HepG2 (cell line): ENCODE measurements around the gene GADD45G. TPM values are rescaled to one million over a fixed set of nuclear protein-coding genes. Genes with fewer than 3 reads are reported as not detected.

Experiments used
- ATAC-seq: fragments of 200-7000 bp; cut with Tn5 transposase; 3 replicates; pipeline ENCODE4 v1.9.1; 2020; ENCODE audit warnings: mild to moderate bottlenecking, moderate library complexity
- BruUV-seq: library from RNA; stranded (reverse); fragments of 400-500 nt; replicated peaks from 2 replicates; lab custom pipeline; 2021; lab: Mats Ljungman, UMichigan
- CTCF ChIA-PET: fragments of 300-600 bp; formaldehyde crosslinking; extraction: SDS; loops from one replicate; lab custom pipeline; 2021; ENCODE audit warnings: low total read pairs, inconsistent platforms, low intra/inter-chr PET ratio; lab: Yijun Ruan, JAX
- POLR2A ChIA-PET: fragments of 350-600 bp; sonication (Branson Sonifier 250); formaldehyde crosslinking; loops from one replicate; lab custom pipeline; 2020; ENCODE audit warnings: antibody characterized with exemption, inconsistent platforms; lab: Yijun Ruan, JAX
- DNase-seq: peaks from one replicate; pipeline ENCODE4 v3.0.0-alpha.2; 2015; ENCODE audit warnings: low spot score
- FAIRE-seq: peaks from 3 replicates; lab custom pipeline; 2011; peaks lifted over from hg19 to GRCh38; lab: Jason Lieb, UNC
- H2AFZ ChIP-seq: one replicate; pipeline ENCODE4 v1.6.1; 2011; ENCODE audit warnings: low read length, inconsistent platforms
- H3K27ac ChIP-seq: fragments of 300-600 bp; 3 replicates; pipeline ENCODE4 v1.8.0; 2011; ENCODE audit warnings: mixed run types, mild to moderate bottlenecking, mixed read lengths, low read length, inconsistent platforms; ENCODE audit not compliant: insufficient read depth; ENCODE audit errors: extremely low read length
- H3K27me3 ChIP-seq, 2 experiments: fragments of 200-600 bp in 1 of 2; 2 replicates in 1 of 2; 3 replicates in 1 of 2; pipeline versions ENCODE4 v1.6.0 to v1.8.0; 2011; ENCODE audit warnings: low read length in 2 of 2, mild to moderate bottlenecking in 2 of 2, moderate library complexity in 2 of 2, inconsistent platforms in 1 of 2; ENCODE audit not compliant: insufficient read depth in 2 of 2, control insufficient read depth in 1 of 2
- H3K36me3 ChIP-seq, 2 experiments: fragments of 200-600 bp in 1 of 2; replicated peaks in 1 of 2; 2 replicates in 1 of 2; 3 replicates in 1 of 2; pipeline versions ENCODE4 v1.5.1 to v1.8.0; 2011; ENCODE audit warnings: low read length in 2 of 2, inconsistent platforms in 1 of 2; ENCODE audit not compliant: insufficient read depth in 2 of 2, control insufficient read depth in 1 of 2
- H3K4me1 ChIP-seq: 2 replicates; pipeline ENCODE4 v1.5.1; 2012; ENCODE audit warnings: low read length, inconsistent platforms; ENCODE audit not compliant: insufficient read depth
- H3K4me2 ChIP-seq: 2 replicates; pipeline ENCODE4 v1.6.0; 2011; ENCODE audit warnings: low read depth, low read length, inconsistent platforms
- H3K4me3 ChIP-seq, 3 experiments: fragments of 200-600 bp in 1 of 3; sonication (generic), shearing (Covaris generic) in 1 of 3; replicated peaks in 1 of 3; 2 replicates each; pipeline ENCODE4 v1.5.1; 2011 to 2016; ENCODE audit warnings: low read length in 3 of 3, inconsistent platforms in 2 of 3, low read depth in 2 of 3, mild to moderate bottlenecking in 2 of 3, control low read depth in 1 of 3, mixed read lengths in 1 of 3; ENCODE audit not compliant: insufficient read depth in 1 of 3
- H3K79me2 ChIP-seq: one replicate; pipeline ENCODE4 v1.6.1; 2011; ENCODE audit warnings: low read length, inconsistent platforms; ENCODE audit not compliant: insufficient read depth
- H3K9ac ChIP-seq: 2 replicates; pipeline ENCODE4 v1.6.0; 2011; ENCODE audit warnings: mild to moderate bottlenecking, low read depth, low read length, inconsistent platforms; ENCODE audit not compliant: insufficient read depth
- H3K9me3 ChIP-seq: 2 replicates; pipeline ENCODE4 v1.5.1; 2012; ENCODE audit warnings: mild to moderate bottlenecking, low read length
- H4K20me1 ChIP-seq: 2 replicates; pipeline ENCODE4 v1.6.0; 2011; ENCODE audit warnings: inconsistent platforms, mild to moderate bottlenecking, low read length, moderate library complexity; ENCODE audit not compliant: insufficient read depth
- LCORL ChIP-seq, 2 experiments: fragments of 450-650 bp in 1 of 2; sonication (generic) in 1 of 2; formaldehyde crosslinking in 1 of 2; IDR thresholded peaks; 2 replicates each; pipeline versions ENCODE4 v1.5.0 to v1.6.1; 2017 to 2020; ENCODE audit warnings: antibody characterized with exemption in 1 of 2, missing genetic modification reagents in 1 of 2
- MTF2 ChIP-seq: sonication (generic); formaldehyde crosslinking; IDR thresholded peaks from 2 replicates; pipeline ENCODE4 v1.5.0; 2020; ENCODE audit warnings: missing genetic modification reagents, borderline replicate concordance
- SMYD3 ChIP-seq: sonication (generic); formaldehyde crosslinking; IDR thresholded peaks from 2 replicates; pipeline ENCODE4 v1.8.1; 2023; ENCODE audit warnings: mild to moderate bottlenecking, missing genetic modification reagents
- TP53 ChIP-seq: sonication (generic); formaldehyde crosslinking; conservative IDR thresholded peaks from 2 replicates; pipeline ENCODE4 v1.4.0; 2020; ENCODE audit warnings: missing genetic modification reagents
- ZNF800 ChIP-seq: sonication (generic); formaldehyde crosslinking; IDR thresholded peaks from 2 replicates; pipeline ENCODE4 v1.4.0; 2020; ENCODE audit warnings: missing genetic modification reagents
- WGBS: methylation state at CpG from one replicate; pipeline ENCODE4 v1.1.6; 2017; ENCODE audit warnings: low lambda C conversion rate; 5-methylcytosine and 5-hydroxymethylcytosine counted together
- in situ Hi-C: cut with HindIII; loops from 2 replicates; pipeline ENCODE4 v1.10.0; 2017; ENCODE audit warnings: low pct_unique_long_range_greater_than_20kb; ENCODE audit not compliant: extremely low pct_ligation_motif_present
- intact Hi-C: fragments of 100-400 bp; cut with micrococcal nuclease; formaldehyde crosslinking; loops from one replicate; pipeline ENCODE4 v1.10.0; 2022; ENCODE audit not compliant: unreplicated experiment
- polyA plus RNA-seq, 8 experiments: library from polyadenylated mRNA; depleted of rRNA in 3 of 8; stranded (reverse) in 7 of 8; unstranded in 1 of 8; fragments of >200 nt; fragmentation: Illumina TruSeq in 4 of 8; extraction: Trizol in 4 of 8; gene quantifications; 2 replicates each; pipeline versions ENCODE4 v1.2.1 to v1.2.3, GENCODE V29; 2011 to 2016; ENCODE audit warnings: low read depth in 4 of 8, missing spikeins in 1 of 8, mixed read lengths in 1 of 8; ENCODE audit not compliant: insufficient read depth in 1 of 8
- total RNA-seq, 5 experiments: library from RNA; depleted of rRNA; stranded (reverse); fragments of >200 nt; fragmentation: Illumina TruSeq; extraction: Trizol; gene quantifications; 2 replicates each; pipeline ENCODE4 v1.2.3, GENCODE V29; 2016; ENCODE audit warnings: low read depth in 1 of 5
- TF ChIP-seq, protein P1 (sequence below): sonication (generic); formaldehyde crosslinking; IDR thresholded peaks from 2 replicates; pipeline ENCODE4 v1.4.0; 2020; ENCODE audit warnings: missing genetic modification reagents, borderline replicate concordance
- TF ChIP-seq, protein P2 (sequence below): sonication (generic); formaldehyde crosslinking; IDR thresholded peaks from 2 replicates; pipeline ENCODE4 v1.9.0; 2021; ENCODE audit warnings: missing genetic modification reagents, borderline replicate concordance
- TF ChIP-seq, protein P3 (sequence below): sonication (generic); formaldehyde crosslinking; conservative IDR thresholded peaks from 2 replicates; pipeline ENCODE4 v1.4.0; 2020; ENCODE audit warnings: missing genetic modification reagents

Gene GADD45G
- total and polyA plus RNA-seq, 2 of the 13 experiments (the other 11 are each of a cell fraction or from before 2014, with no cell fraction given) = not detected

GRCh38 chr9:89639961-89640360 is 35.1 kb downstream of the GADD45G start:
- H3K4me2 ChIP-seq = no peak overlapping the region
- POLR2A ChIA-PET = no interaction called here
- CTCF ChIA-PET = no interaction called here
- TF ChIP-seq MTF2 (no peak), TP53 (no peak)
- TF ChIP-seq, protein P1, sequence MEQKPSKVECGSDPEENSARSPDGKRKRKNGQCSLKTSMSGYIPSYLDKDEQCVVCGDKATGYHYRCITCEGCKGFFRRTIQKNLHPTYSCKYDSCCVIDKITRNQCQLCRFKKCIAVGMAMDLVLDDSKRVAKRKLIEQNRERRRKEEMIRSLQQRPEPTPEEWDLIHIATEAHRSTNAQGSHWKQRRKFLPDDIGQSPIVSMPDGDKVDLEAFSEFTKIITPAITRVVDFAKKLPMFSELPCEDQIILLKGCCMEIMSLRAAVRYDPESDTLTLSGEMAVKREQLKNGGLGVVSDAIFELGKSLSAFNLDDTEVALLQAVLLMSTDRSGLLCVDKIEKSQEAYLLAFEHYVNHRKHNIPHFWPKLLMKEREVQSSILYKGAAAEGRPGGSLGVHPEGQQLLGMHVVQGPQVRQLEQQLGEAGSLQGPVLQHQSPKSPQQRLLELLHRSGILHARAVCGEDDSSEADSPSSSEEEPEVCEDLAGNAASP (CRISPR knock-in tag) = no peak
- TF ChIP-seq, protein P2, sequence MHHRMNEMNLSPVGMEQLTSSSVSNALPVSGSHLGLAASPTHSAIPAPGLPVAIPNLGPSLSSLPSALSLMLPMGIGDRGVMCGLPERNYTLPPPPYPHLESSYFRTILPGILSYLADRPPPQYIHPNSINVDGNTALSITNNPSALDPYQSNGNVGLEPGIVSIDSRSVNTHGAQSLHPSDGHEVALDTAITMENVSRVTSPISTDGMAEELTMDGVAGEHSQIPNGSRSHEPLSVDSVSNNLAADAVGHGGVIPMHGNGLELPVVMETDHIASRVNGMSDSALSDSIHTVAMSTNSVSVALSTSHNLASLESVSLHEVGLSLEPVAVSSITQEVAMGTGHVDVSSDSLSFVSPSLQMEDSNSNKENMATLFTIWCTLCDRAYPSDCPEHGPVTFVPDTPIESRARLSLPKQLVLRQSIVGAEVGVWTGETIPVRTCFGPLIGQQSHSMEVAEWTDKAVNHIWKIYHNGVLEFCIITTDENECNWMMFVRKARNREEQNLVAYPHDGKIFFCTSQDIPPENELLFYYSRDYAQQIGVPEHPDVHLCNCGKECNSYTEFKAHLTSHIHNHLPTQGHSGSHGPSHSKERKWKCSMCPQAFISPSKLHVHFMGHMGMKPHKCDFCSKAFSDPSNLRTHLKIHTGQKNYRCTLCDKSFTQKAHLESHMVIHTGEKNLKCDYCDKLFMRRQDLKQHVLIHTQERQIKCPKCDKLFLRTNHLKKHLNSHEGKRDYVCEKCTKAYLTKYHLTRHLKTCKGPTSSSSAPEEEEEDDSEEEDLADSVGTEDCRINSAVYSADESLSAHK (CRISPR knock-in tag) = no peak
- TF ChIP-seq, all 625 proteins: peak for 0
- H3K27ac ChIP-seq = no peak overlapping the region
- DNase-seq = no peak
- no peak overlapping the region for H3K9ac ChIP-seq
- H3K79me2 ChIP-seq = no peaks in the 10 kb centered on the region
- intact Hi-C loops (no loop called here), in situ Hi-C loops (no loop called here)
- no peak overlapping the region for H3K4me3 ChIP-seq
- H2AFZ ChIP-seq = no peak overlapping the region
- no peaks in the 10 kb centered on the region for H3K36me3 ChIP-seq
- FAIRE-seq = no peak
- ATAC-seq = no peak
- no TSS peak for BruUV-seq
- no peaks in the 10 kb centered on the region for H3K4me1 ChIP-seq
- WGBS = no CpG with 5 or more reads among the region's 5 CpGs
- H3K9me3 ChIP-seq = no peaks in the 10 kb centered on the region
- H4K20me1 ChIP-seq = no peaks in the 10 kb centered on the region
- peaks cover 4 to 21% of the 10 kb centered on the region in 2 experiments; a peak in 3 of 5 replicates for H3K27me3 ChIP-seq

GRCh38 chr9:89640361-89640760 is 35.5 kb downstream of the GADD45G start:
- BruUV-seq = no TSS peak
- TF ChIP-seq LCORL (IDR thresholded peaks at IDR 0.05) (no peak), LCORL (CRISPR knock-in tag; IDR thresholded peaks at IDR 0.05) (no peak), ZNF800 (no peak), SMYD3 (CRISPR knock-in tag) (no peak)
- TF ChIP-seq, protein P3, sequence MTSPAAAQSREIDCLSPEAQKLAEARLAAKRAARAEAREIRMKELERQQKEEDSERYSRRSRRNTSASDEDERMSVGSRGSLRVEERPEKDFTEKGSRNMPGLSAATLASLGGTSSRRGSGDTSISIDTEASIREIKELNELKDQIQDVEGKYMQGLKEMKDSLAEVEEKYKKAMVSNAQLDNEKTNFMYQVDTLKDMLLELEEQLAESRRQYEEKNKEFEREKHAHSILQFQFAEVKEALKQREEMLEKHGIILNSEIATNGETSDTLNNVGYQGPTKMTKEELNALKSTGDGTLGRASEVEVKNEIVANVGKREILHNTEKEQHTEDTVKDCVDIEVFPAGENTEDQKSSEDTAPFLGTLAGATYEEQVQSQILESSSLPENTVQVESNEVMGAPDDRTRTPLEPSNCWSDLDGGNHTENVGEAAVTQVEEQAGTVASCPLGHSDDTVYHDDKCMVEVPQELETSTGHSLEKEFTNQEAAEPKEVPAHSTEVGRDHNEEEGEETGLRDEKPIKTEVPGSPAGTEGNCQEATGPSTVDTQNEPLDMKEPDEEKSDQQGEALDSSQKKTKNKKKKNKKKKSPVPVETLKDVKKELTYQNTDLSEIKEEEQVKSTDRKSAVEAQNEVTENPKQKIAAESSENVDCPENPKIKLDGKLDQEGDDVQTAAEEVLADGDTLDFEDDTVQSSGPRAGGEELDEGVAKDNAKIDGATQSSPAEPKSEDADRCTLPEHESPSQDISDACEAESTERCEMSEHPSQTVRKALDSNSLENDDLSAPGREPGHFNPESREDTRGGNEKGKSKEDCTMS (CRISPR knock-in tag) = no peak

More at GRCh38 chr9:89640361-89640760, 35.5 kb downstream of the GADD45G start:
- in situ Hi-C loops = no loop called here
- H3K79me2 ChIP-seq = no peaks in the 10 kb centered on the region
- H3K4me3 ChIP-seq = no peak overlapping the region
- H3K27ac ChIP-seq = no peak overlapping the region
- no peaks in the 10 kb centered on the region for H3K4me1 ChIP-seq
- no peak overlapping the region for H3K9ac ChIP-seq
- intact Hi-C loops = no loop called here
- no peaks in the 10 kb centered on the region for H4K20me1 ChIP-seq
- CTCF ChIA-PET = no interaction called here
- WGBS = 83% methylated on average over 9 of the region's 11 CpGs
- peaks cover 4 to 21% of the 10 kb centered on the region in 2 experiments; a peak in 3 of 5 replicates for H3K27me3 ChIP-seq
- H3K9me3 ChIP-seq = no peaks in the 10 kb centered on the region
- no peak for ATAC-seq
- H2AFZ ChIP-seq = no peak overlapping the region
- no peak overlapping the region for H3K4me2 ChIP-seq
- no peak for FAIRE-seq
- POLR2A ChIA-PET = no interaction called here
- no peak for DNase-seq
- H3K36me3 ChIP-seq = no peaks in the 10 kb centered on the region
